HG02840 (cell line): ENCODE results near the gene MGAT4C.

ENCODE experiments used
- ATAC-seq: cut with Tn5 transposase; IDR thresholded peaks from one replicate; pipeline ENCODE4 v1.9.1; 2021; ENCODE audit warnings: mild to moderate bottlenecking, moderate library complexity, moderate number of reproducible peaks; ENCODE audit not compliant: unreplicated experiment, low FRiP score

Gene MGAT4C

DNA sequence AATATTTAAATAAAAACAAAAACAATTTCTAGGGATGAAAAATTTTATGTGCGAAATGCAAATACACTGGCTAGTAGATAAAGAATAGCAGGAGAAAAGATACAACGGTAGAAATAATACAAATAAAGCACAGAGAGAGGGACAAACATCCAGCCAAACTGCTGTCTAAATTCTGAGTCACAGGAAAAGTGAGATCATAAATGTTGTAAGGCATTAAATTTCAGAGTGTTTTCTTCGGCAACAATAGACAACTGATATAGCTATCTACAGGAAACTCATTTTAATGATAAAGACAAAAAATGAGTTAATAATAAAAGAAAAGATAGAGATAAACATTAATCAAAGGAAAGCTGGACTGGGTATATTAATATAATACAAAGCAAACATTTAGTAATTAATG lies 259.9 kb downstream of the MGAT4C start:
- ATAC-seq: no peak

DNA sequence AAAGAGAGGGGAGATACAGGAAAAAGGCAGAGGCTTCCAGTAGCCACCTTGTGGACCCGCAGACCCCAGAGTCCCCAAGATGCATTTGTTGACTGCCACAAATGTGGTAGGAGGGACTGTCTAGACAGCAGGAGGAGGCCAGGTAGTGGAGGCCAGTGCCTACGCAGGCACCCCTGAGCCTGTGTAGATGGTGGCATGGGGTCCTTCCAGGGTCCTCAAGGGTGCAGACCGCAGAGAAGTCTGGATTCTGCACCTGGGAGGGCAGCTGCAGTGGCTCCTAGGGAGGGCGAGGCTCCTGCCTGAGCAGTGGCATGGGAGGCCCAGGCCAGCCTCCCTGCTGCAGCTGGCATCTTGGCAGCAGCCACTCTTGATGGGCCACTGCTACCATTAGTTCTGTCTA lies 262.4 kb downstream of the MGAT4C start:
- ATAC-seq: no peak

DNA sequence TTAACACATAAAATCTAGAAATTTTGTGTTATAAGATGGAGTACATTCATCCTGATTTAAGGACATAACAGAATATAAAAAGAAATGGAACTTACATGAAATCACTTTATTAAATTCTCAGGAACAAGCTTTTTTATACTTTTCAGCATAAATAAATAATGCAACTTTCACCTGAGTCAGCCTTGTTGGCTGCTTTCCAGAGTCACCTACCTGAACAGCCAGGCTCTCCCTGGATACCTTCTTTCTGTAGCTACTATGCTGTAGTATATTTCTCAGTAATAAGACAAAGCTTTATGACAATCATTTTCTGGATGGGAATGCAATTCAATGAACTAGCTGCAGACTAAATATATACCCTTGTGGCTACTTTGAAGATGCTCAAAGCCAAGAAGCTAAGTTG lies 270.2 kb downstream of the MGAT4C start:
- no peak for ATAC-seq

DNA sequence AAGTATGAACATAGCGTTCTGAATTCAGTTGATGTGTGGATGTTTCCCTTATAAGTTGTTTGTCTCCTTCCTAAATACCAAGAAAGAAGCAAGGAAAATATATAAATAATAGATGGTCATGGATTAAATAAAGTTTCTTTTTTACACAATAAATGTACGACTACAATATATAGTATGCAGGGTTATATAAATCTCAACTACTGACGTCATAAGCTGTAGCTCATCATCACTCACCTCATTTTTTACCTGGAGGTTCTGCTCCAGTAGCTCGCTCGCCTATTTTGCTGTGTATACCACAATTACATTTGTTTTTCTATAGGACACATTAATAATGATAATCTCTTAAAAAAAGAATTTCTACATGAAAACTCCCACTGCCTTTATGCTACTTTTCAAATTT lies 272.6 kb downstream of the MGAT4C start:
- no peak for ATAC-seq

DNA sequence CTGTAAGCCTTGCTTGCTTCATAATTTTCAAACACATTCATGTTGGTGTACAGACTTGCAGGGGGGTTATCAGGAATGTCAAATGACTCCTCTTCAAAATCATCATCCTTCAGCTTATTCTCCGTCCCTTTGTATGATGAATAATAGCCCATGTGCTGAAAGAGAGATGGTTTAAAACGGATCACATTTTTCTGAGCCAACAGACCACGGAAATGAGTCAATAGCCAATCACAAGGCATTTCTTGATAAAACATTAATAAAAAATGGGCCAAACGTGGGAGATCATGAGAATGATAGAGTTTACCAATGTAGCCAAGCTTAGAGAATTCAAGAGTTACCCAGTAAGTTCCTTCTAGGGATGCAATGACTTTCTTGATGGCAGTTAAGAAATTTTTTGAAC lies 276.6 kb downstream of the MGAT4C start:
- ATAC-seq: no peak

DNA sequence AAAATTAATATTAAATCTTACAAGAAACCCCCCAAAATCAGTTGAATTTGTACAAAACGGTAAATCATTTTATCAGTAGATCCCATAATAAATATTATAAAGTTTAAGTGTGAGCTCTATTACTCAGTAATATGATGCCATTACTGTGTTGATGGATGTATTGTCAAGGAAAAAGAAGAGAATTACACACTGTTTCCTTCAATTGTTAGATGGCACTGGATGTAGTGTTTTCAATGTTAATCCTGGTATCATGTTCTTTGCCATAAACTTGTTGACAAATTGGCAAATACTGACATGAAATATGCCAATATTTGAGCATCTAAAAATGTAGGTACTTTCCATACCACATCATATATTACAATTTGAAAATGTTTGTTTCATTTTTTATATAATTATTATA lies 280.5 kb downstream of the MGAT4C start:
- ATAC-seq: no peak

DNA sequence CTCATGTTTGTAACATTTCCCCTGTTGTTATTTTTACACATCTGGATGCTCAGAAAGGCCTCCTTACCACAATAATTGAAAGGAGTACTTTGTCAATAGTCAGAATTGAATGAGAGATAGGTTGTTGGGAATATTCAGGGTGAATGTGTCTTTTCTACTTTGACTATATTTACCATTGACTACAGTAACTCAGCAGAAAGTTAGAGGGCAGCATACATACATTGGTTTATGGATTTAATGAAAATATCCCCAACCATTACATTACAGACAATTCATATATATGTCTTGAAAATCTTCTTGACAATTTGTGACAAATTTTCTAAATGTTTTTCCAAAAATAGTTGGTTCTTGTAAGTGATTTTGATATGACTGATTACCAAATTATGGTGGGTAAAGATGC lies 284.4 kb downstream of the MGAT4C start:
- ATAC-seq: no peak

DNA sequence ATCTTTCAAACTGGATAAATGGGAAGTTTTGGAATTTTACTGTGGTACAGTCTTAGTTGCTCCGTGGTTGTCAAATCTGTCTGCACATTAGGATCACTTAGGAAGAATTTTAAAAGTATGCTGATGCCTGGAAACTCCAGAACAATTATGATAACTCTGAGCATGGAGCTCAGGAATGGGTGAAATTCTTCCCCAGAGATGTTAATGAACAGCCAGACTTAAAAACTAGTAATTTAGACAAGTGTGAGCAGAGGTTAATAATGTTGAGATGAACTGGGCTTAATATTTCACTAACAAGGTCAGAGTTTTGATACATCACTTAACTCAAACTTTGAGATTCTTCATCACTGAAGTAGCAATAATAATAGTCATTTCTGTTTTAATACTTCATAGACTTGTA lies 287.6 kb downstream of the MGAT4C start:
- ATAC-seq: no peak

DNA sequence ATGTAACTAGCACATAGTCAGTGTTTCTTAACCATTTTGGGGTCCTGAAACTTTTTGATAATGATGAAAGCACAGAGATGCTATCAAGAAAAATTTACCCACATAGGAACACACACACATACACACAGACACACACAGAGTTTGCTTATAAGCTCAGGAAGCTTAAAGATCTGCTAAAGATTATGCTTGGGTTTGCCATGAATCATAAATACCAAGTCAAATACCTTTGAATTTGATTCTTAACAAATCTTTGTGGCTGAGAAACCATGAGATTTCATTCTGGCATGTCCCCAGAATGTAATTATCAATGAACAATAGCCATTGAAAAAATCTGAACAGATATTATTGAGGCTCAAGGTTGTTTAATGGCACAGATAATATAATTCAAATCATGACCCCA lies 292.9 kb downstream of the MGAT4C start:
- ATAC-seq: no peak

DNA sequence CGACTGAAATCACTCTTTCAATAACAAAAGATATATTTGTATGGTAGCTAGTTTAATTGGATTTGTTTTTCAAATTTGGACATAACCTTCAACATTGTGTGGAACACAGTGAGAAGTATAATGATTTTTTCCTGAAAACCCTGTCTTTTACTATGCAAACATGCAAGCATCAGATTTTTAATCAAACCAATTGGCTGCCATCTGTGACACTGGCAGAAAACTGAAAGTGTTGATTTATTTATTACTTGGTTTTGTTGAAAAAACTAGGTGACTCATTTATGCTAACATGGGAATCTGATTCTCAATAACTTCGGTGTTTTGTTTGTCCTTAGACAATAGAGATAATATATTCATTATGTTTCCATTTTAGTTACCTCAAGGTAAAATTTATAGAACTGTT lies 300.1 kb downstream of the MGAT4C start:
- no peak for ATAC-seq

DNA sequence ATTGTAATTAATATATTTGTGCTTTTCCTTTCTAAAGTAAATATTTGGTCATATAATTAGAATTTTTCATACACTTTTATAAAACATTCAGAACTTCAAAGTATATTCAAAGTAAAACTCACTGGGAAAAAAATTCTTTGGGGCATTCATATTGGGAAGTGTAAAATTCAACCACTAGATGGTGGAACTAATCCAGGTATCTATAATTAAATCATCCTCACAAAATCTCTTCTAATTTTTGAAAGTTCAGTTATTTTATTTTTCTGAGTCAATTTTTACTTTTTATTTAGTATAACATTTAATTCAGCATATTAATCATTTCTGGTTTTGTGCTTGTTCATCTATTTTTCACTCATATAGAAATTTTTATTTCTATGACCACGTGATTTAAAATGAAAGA lies 301.1 kb downstream of the MGAT4C start:
- ATAC-seq: no peak

DNA sequence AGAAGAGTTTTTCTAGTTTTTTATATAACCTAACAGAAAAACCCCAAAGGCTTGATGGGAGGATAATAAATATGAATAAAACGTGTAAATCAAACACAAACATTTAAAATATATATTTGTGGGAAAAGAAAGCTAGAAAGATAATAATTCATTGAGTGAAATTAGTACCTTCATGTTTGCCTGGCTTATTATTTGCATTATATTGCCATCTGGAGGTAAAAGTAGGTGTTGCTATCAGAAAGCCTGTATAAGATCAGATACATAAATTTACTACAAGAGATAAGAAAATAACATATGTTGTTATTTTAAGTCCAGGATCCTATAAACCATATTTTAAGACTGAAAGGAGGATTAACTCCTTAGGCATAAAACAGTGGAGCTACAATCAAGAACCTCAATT lies 304.4 kb downstream of the MGAT4C start:
- no peak for ATAC-seq

DNA sequence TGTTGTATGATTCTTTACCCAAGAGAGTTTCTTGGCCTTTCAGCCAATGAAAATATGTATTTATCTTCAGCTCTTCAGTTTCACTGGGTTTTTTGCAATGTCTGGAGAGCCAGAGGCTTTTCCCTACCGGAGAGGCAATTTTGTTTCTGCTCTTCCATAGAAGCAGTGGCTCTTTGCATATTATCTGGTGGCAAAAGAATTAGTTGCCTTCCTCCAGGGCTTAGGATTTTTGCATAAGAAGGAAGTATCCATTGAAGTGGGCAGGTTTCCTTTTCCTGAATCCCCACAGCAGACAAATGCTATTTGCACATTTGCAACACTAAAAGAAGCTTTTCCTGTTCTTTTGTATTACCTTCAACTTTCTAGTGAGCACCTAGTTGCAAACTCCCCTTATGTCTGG lies 306.9 kb downstream of the MGAT4C start:
- ATAC-seq: no peak

DNA sequence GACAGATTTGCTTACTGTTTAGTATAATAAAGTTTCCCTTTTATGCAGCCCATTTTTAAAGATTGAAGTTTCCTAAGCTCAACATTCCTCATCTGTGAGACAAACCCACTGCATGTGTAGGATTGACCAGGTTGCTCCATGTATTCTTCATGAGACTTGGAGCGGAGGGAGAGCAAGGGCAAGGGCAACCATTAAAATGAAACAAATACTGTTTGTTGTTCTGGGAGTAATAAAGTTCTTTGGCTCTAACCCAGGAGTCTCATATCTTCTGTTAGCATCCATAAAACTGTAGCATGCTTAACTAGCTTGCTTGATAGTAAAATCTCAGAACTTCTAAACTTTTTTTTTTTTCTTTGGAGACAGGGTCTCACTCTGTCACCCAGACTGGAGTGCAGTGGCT lies 307.9 kb downstream of the MGAT4C start:
- no peak for ATAC-seq

DNA sequence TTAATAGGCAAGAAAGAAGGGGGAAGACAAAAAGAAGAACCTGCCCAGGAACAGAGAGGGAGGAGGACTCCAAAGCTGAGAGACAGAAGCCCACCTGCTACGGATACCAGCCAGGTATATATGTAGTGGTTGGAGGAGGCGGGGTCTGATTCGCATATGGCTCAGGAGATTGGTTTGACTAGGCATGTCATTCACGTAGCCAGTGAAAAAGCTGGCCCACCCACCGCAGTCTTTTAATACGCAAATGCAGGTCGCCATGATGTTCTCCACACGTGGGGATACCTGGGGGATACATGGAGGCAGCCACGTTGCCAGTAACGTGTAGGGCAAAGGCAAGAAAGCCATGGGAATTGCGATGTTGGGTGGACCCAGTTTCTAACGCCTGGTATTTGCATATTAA lies 308.9 kb downstream of the MGAT4C start:
- no peak for ATAC-seq

DNA sequence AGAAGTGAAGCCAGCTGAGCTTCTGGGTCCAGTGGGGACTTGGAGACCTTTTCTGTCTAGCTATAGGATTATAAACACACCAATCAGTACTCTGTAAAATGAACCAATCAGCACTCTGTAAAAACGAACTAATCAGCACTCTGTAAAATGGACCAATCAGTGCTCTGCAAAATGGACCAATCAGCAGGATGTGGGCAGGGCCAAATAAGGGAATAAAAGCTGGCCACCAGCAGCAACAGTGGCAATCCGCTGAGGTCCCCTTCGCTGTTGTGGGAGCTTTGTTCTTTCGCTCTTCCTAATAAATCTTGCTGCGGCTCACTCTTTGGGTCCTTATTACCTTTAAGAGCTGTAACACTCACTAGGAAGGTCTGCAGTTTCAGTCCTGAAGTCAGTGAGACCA lies 309.8 kb downstream of the MGAT4C start:
- no peak for ATAC-seq

DNA sequence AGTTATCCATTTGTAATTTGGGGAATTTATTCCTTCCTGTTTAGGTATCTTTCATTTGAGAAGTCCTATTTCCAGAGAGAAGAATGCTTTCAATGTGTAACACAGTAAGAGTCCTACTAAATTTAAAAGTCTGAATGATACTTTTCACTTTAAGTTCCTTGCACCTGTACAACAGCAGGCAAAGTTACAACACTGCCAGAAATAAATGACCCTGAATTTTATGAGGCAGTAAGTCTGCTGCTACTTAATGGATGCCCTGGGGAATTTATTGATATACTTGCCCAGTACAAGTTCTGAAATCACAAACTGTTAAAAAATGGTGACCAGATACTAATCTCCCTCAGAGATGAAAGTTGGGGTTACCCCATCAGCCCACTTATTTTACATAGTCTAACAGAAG lies 329.0 kb downstream of the MGAT4C start:
- no peak for ATAC-seq

DNA sequence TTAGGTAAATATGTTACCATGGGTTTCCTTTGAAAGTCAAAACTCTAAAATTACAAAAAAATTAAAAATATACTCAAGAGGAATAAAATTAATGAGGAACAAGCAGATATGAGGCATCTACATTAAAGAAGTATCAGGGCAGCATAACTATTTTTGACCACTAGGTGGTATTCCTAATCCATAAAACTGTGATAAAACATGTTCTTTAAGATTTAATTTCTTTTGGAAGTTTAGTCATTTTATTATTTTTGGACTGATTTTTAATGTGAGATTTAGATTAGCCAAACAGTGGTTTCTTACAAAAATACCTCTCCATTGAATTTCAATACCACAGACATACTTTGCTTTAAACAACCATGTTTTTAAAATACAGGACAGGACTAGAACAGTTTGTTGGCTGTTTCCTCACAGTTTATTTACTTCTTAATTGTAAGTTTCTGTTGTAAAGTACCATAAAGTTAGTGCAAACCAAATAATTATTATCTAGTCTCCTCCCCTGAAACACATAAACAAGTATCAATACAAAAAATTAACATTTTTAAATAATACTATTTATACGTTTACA lies 332.3 kb downstream of the MGAT4C start:
- ATAC-seq: no peak

DNA sequence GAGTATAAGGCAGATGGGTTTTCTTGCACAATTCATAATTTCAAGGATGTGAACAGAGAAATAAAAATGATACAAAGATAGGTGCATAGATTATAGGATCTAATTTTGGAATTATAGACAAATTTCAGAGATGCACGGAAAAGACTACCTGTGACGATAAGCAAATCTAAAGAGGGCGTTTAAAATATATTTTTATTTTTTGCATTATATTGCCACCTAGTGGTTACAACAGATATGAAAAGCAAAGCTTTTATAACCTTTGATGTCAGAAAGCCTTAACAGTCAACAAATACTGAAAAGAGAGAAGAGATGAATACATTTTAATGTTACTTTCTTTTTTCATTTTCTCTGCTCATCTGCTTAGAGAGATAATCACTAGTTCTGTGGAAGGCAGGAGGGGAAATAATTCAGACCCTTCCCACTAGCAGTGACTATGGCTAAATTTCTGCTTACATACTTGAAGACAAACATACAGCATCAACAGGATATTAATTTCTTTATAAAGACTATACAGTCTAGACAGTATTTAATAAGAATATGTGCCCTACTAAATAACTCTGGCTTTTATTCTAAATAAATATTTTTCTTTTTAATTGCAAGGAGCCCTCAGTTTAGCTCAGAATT lies 335.8 kb downstream of the MGAT4C start:
- ATAC-seq: no peak
